ENCODE measurements around the gene BRI3BP. TPM values are rescaled to one million over a fixed set of nuclear protein-coding genes. Genes with fewer than 3 reads are reported as not detected.
"Not testable (repeated sequence)": the region's sequence is repeated elsewhere in the genome, so short reads cannot be mapped to it uniquely, and the experiment has no call there.

The BRI3BP gene
- total RNA-seq, 1 donor from 2014 or later, result 11.6 TPM

- no peak for TF ChIP-seq CTCF (IDR thresholded peaks at IDR 0.05; ENCODE audit: insufficient read depth, low read length, severe bottlenecking)
- Histone ChIP-seq H3K4me3 (ENCODE audit: low read depth, low read length) (no peak overlapping the region), H3K27me3 (ENCODE audit: control insufficient read depth, insufficient read depth, low read length) (no peaks in the 10 kb centered on the region), H3K36me3 (ENCODE audit: control insufficient read depth, insufficient read depth, low read length) (peaks cover 38% of the 10 kb centered on the region)
- FAIRE-seq (no peak), DNase-seq (ENCODE audit: low read depth) (no peak)
These were observed 18.2 kb upstream of the BRI3BP start for GRCh38 chr12:124975276-124975675.

- no peak for TF ChIP-seq CTCF (IDR thresholded peaks at IDR 0.05; ENCODE audit: insufficient read depth, low read length, severe bottlenecking)
- DNase-seq (ENCODE audit: low read depth) (no peak), FAIRE-seq (no peak)
- Histone ChIP-seq H3K27me3 (ENCODE audit: control insufficient read depth, insufficient read depth, low read length) (no peaks in the 10 kb centered on the region), H3K36me3 (ENCODE audit: control insufficient read depth, insufficient read depth, low read length) (peaks cover 38% of the 10 kb centered on the region), H3K4me3 (ENCODE audit: low read depth, low read length) (no peak overlapping the region)
These were observed 16.4 kb upstream of the BRI3BP start for GRCh38 chr12:124976999-124977398.

- TF ChIP-seq CTCF (IDR thresholded peaks at IDR 0.05; ENCODE audit: insufficient read depth, low read length, severe bottlenecking), result no peak
- no peaks in the 10 kb centered on the region for H3K27me3 ChIP-seq (ENCODE audit: control insufficient read depth, insufficient read depth, low read length)
- peaks cover 37% of the 10 kb centered on the region for H3K36me3 ChIP-seq (ENCODE audit: control insufficient read depth, insufficient read depth, low read length)
- DNase-seq (ENCODE audit: low read depth), result no peak
- H3K4me3 ChIP-seq (ENCODE audit: low read depth, low read length), result no peak overlapping the region
- no peak for FAIRE-seq
These were observed 13.9 kb upstream of the BRI3BP start for GRCh38 chr12:124979568-124979967.

- peaks cover 35% of the 10 kb centered on the region for H3K36me3 ChIP-seq (ENCODE audit: control insufficient read depth, insufficient read depth, low read length)
- no peak for DNase-seq (ENCODE audit: low read depth)
- no peak for TF ChIP-seq CTCF (IDR thresholded peaks at IDR 0.05; ENCODE audit: insufficient read depth, low read length, severe bottlenecking)
- no peak for FAIRE-seq
- no peaks in the 10 kb centered on the region for H3K27me3 ChIP-seq (ENCODE audit: control insufficient read depth, insufficient read depth, low read length)
- H3K4me3 ChIP-seq (ENCODE audit: low read depth, low read length), result no peak overlapping the region
These were observed 13.2 kb upstream of the BRI3BP start for GRCh38 chr12:124980098-124980892.

DNA sequence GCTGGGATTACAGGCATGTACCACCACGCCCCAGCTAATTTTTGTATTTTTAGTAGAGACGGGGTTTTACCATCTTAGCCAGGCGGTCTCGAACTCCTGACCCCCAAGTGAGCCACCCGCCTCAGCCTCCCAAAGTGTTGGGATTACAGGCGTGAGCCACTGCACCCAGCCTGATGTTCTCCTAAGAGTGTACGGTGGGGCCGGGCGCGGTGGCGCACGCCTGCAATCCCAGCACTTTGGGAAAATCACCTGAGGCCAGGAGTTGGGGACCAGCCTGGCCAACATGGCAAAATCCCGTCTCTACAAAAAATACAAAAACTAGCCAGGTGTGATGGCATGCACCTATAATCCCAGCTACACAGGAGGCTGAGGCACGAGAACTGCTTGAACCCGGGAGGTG, 6.6 kb upstream of the BRI3BP start:
- FAIRE-seq; DNase-seq (ENCODE audit: low read depth); H3K4me3 ChIP-seq (ENCODE audit: low read depth, low read length); H3K36me3 ChIP-seq (ENCODE audit: control insufficient read depth, insufficient read depth, low read length); H3K27me3 ChIP-seq (ENCODE audit: control insufficient read depth, insufficient read depth, low read length): not testable (repeated sequence)

- H3K36me3 ChIP-seq (ENCODE audit: control insufficient read depth, insufficient read depth, low read length), result no peaks in the 10 kb centered on the region
- FAIRE-seq, result no peak
These were observed 395 bp upstream of the BRI3BP start for GRCh38 chr12:124992874-124993625.

More at GRCh38 chr12:124992874-124993625, 395 bp upstream of the BRI3BP start:
- no peaks in the 10 kb centered on the region for H3K27me3 ChIP-seq (ENCODE audit: control insufficient read depth, insufficient read depth, low read length)
- DNase-seq (ENCODE audit: low read depth), result peak; percentile 79
- TF ChIP-seq CTCF (IDR thresholded peaks at IDR 0.05; ENCODE audit: insufficient read depth, low read length, severe bottlenecking), result peak; percentile 59
- peak overlapping the region; percentile 49 for H3K4me3 ChIP-seq (ENCODE audit: low read depth, low read length)

Measured in bronchial epithelial cell (primary cell).